WI38 (cell line): Measurements from ENCODE around the gene FLOT1.

Source experiments
- H3K4me3 ChIP-seq: 2 replicates; pipeline ENCODE4 v1.5.1; 2011; ENCODE audit warnings: low read depth, mild to moderate bottlenecking, control low read depth, low read length
- TF ChIP-seq, protein P1 (sequence below): IDR thresholded peaks from 2 replicates; pipeline ENCODE4 v1.5.1; 2012; ENCODE audit warnings: low read depth, mild to moderate bottlenecking, control low read depth, low read length

The FLOT1 gene

DNA sequence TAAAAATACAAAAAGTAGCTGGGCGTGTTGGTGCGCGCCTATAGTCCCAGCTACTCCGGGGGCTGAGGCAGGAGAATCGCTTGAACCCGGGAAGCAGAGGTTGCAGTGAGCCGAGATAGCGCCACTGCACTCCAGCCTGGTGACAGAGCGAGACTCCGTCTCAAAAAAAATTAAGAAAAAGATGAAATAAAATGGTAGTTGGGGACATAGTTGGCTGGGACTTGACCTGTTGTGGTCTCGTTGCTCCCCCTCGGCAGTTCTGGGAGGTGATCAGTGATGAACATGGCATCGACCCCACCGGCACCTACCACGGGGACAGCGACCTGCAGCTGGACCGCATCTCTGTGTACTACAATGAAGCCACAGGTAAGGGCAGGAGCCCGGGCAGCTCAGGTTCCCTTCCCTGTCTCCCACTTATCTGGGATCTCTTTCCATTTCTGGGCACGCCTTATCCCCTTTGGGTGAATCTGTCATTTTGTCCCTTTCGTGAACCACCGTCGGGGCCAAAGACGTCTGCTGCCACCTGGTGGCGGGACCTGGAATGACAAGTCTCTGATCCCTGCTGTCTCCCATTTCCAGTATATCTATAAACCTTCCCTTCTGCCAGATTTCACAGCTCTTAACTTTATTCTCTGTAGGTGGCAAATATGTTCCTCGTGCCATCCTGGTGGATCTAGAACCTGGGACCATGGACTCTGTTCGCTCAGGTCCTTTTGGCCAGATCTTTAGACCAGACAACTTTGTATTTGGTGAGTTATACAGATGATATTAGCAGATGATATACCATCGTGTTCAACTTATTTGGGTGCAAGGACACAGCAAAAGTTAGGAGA lies 20.0 kb downstream of the FLOT1 start:
- H3K4me3 ChIP-seq, result peak overlapping the region; percentile 92
- TF ChIP-seq, protein P1, sequence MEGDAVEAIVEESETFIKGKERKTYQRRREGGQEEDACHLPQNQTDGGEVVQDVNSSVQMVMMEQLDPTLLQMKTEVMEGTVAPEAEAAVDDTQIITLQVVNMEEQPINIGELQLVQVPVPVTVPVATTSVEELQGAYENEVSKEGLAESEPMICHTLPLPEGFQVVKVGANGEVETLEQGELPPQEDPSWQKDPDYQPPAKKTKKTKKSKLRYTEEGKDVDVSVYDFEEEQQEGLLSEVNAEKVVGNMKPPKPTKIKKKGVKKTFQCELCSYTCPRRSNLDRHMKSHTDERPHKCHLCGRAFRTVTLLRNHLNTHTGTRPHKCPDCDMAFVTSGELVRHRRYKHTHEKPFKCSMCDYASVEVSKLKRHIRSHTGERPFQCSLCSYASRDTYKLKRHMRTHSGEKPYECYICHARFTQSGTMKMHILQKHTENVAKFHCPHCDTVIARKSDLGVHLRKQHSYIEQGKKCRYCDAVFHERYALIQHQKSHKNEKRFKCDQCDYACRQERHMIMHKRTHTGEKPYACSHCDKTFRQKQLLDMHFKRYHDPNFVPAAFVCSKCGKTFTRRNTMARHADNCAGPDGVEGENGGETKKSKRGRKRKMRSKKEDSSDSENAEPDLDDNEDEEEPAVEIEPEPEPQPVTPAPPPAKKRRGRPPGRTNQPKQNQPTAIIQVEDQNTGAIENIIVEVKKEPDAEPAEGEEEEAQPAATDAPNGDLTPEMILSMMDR, result peak; percentile 81

DNA sequence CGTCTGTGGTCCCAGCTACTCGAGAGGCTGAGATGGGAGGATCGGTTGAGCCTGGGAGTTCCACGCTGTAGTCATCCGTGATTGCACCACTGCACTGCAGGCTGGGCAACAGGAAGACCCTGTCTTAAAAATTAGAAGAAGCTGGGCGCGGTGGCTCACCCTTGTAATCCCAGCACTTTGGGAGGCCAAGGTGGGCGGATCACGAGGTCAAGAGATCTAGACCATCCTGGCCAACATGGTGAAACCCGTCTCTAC lies 20.5 kb downstream of the FLOT1 start:
- H3K4me3 ChIP-seq, result peak overlapping the region; percentile 92

DNA sequence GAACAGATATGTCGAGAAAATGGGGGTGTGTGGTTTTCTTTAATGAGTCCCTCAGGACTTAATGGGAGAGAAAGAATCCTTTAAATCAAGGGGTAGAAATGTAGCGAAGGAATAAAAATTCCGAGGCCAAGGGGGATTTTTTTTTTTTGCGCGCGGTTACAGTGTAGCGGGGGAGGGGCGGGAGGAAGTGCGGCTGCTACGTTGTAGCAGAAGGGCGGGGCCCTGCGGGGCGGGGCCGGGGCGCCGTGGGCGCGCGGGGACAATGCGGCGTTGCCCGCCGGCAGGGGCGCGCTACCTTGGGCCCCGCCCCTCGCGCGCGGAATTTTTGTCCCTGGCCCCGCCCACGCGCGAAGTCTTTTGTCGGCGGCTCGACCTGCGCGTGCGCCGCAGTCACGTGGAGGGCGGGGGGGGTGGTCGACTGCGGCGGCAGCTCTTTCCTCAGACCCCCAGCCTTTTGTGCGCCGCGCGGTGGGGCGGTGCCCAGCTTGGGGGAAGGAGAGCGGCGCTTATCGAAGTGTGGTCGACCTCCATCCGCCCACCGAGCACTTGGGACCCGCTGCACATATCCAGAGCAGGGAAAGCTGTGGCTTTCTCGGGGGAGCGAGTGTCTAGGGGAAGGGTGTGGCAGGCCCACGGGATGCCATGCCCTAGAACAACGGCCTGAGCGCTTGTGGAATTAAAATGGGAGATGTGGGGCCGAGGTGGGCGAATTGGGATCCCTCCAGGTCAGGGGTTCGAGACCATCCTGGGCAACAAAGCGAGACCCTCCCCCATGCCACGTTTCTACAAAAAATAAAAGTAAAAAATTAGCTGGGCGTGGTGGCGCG lies 21.1 kb downstream of the FLOT1 start:
- H3K4me3 ChIP-seq, result peak overlapping the region; percentile 95
- TF ChIP-seq, protein P1, result no peak

DNA sequence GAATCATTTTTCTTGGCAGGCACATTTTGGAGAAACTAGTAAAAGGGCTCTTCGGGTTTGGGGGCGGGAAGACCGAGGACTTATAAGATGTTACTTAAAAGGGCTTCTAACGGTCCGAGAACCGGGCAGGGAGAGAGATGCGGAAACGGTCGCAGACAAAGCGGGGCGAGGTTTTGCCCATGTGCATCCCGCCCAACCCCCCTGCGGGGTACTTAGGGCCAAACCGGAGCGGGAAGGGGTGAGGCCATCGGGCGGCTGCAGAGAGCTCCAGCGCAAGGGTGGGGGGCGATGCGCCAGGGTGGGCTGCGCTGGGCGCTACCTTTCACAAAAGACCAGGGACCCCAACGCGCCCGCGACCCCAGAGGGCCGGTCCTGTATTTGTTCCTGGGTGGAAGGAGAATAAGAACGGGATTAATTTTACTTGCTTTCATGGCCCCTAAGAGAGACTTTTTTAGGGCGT lies 21.7 kb downstream of the FLOT1 start:
- peak overlapping the region; percentile 95 for H3K4me3 ChIP-seq
- TF ChIP-seq, protein P1, result no peak

DNA sequence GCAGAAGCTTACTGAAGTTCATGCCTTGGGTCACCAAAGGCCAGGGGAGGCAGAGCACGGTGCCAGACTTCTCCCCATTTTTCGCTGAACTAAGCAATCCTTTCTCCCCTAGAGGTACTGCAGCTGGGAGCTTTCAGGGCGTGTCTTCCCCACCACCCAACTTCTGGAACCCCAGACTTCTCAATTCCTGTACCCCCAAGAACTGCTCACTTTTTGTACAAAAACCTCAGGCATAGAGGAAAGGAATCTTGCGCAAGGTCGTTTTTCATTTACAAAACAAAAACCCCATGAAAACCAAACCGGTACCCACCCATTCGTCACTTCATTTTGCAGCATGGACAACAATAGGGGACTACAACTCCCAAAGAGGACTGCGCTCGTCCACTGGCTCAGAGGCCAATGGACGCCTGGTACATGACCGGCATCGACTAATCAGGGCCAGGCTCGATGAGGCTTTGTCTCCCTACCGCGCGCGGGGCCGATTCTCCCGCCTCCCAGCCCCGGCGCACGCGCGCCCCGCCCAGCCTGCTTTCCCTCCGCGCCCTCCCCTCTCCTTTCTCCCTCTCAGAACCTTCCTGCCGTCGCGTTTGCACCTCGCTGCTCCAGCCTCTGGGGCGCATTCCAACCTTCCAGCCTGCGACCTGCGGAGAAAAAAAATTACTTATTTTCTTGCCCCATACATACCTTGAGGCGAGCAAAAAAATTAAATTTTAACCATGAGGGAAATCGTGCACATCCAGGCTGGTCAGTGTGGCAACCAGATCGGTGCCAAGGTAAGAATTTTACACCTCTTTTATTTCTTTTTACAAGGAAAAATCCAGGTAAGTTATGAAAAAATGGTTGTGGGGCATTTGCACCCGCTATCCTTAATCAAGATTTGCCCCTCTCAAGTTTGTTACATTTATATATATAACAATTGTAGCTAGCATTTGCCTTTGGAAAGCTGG lies 22.4 kb downstream of the FLOT1 start, which contains the start of gene TUBB:
TUBB (plus strand) TSS at position 562 of the 947 bp plus-strand sequence; CDS start at position 717, 155 bp downstream.
- peak within 1 kb of the TSS; percentile 95 for H3K4me3 ChIP-seq
- TF ChIP-seq, protein P1, result no peak

DNA sequence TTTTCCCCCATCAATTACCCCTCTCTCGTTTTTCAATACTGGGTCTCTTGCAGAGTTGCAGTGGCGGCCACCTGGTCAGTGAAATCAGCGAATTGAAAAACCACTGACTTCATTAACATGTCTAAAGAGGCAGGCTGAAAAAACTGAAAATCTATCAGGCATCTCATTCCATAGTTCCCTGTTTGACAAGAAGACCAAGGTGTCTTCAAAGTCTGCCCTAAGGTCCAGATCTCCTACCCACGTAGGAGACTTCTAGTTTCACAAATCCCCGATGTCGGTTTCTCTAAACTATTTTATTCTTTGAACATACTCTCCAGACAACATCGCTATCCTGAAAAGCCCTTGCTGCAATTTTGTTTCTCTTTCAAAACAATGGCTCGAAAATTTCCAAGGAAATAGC lies 23.1 kb downstream of the FLOT1 start:
- peak overlapping the region; percentile 95 for H3K4me3 ChIP-seq
- TF ChIP-seq, protein P1, result no peak; the same call in 1 of the 2 replicates

DNA sequence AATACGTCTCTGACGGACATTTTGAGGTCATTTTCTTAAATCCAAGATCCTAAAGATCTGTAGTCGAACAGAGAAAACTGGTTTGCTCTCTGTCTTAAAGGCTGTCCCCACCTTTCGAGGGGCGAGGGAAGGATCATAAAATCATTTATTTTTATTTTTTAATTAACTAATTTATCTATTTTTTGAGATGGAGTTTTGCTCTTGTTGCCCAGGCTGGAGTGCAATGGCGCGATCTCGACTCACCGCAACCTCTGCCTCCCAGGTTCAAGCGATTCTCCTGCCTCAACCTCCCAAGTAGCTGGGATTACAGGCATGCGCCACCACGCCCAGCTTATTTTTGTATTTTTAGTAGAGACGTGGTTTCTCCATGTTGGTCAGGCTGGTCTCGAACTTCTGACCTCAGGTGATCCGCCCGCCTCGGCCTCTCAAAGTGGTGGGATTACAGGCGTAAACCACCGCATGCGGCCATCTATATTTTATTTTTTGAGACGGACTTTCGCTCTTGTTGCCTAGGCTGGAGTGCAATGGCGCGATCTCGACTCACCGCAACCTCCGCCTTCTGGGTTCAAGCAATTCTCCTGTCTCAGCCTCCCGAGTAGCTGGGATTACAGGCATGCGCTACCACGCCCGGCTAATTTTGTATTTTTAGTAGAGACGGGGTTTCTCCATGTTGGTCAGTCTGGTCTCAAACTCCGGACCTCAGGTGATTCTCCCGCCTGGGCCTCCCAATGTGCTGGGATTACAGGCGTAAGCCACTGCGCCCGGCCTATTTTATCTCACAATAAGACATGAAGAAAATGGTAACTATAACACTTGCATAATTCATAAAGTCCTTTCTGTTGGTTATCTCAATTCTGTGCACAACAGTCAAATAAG lies 24.4 kb downstream of the FLOT1 start:
- H3K4me3 ChIP-seq, result peak overlapping the region; percentile 17
